ENCODE measurements around the gene HASPIN.
"Not testable (repeated sequence)": the region's sequence is repeated elsewhere in the genome, so short reads cannot be mapped to it uniquely, and the experiment has no call there.

DNA sequence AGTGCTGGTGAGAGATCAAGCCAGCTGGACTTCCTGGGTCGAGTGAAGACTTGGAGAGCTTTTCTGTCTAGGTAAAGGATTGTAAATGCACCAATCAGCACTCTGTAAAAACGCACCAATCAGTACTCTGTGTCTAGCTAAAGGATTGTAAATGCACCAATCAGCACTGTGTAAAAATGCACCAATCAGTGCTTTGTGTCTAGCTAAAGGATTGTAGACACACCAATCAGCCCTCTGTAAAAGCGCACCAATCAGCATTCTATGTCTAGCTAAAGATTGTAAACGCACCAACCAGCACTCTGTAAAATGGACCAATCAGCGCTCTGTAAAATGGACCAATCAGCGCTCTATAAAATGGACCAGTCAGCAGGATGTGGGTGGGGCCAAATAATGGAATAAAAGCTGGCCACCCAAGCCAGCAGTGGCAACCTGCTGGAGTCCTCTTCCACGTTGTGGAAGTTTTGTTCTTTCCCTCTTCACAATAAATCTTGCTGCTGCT, 21.6 kb upstream of the HASPIN start:
- not testable (repeated sequence) for TF ChIP-seq EZH2 (IDR thresholded peaks at IDR 0.05; ENCODE audit: borderline replicate concordance, low read length)
- TF ChIP-seq, protein P1, sequence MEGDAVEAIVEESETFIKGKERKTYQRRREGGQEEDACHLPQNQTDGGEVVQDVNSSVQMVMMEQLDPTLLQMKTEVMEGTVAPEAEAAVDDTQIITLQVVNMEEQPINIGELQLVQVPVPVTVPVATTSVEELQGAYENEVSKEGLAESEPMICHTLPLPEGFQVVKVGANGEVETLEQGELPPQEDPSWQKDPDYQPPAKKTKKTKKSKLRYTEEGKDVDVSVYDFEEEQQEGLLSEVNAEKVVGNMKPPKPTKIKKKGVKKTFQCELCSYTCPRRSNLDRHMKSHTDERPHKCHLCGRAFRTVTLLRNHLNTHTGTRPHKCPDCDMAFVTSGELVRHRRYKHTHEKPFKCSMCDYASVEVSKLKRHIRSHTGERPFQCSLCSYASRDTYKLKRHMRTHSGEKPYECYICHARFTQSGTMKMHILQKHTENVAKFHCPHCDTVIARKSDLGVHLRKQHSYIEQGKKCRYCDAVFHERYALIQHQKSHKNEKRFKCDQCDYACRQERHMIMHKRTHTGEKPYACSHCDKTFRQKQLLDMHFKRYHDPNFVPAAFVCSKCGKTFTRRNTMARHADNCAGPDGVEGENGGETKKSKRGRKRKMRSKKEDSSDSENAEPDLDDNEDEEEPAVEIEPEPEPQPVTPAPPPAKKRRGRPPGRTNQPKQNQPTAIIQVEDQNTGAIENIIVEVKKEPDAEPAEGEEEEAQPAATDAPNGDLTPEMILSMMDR (IDR thresholded peaks at IDR 0.05; ENCODE audit: low read length): not testable (repeated sequence)

Measured in OCI-LY1 (cell line).